ENCODE data around the gene FAM163B. TPM values are rescaled to one million over a fixed set of nuclear protein-coding genes. Genes with fewer than 3 reads are reported as not detected.
"Not testable (repeated sequence)": the region's sequence is repeated elsewhere in the genome, so short reads cannot be mapped to it uniquely, and the experiment has no call there.

Gene FAM163B
- total RNA-seq, 1 donor from 2014 or later, result not detected

DNA sequence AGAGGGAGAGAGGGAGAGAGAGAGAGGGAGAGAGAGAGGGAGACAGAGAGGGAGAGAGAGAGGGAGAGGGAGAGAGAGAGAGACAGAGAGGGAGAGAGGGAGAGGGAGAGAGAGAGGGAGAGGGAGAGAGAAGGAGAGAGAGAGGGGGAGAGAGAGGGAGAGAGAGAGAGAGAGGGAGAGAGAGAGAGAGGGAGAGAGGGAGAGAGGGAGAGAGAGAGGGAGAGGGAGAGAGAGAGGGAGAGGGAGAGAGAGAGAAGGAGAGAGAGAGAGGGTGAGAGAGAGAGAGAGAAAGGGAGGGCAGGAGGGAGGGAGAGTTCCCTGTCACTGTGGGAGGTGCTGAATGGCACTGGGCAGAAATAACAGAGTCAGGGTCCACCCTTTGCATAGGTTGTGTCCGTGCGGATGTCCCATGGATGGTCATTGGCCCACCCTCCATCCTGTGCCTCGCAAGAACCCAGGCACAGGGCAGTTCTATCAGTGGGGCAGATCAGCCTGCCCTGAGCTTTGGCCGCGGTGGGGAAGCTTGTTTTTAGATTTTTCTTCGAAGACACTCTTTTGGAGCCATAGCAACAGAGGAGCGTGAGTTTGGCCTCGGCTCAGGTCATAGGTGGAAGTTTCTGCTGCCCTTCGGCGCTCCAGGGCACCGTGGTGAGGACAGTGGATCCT is 44.6 kb downstream of the FAM163B start:
- Mint-ChIP-seq H3K27me3 (ENCODE audit: low read depth, unreplicated experiment) (peaks cover 36% of the 10 kb centered on the region), H3K9me3 (ENCODE audit: unreplicated experiment) (no peaks in the 10 kb centered on the region), H3K4me1 (ENCODE audit: low read depth, unreplicated experiment) (peaks cover 10% of the 10 kb centered on the region), H3K36me3 (ENCODE audit: low read depth, unreplicated experiment) (no peaks in the 10 kb centered on the region), H3K27ac (ENCODE audit: unreplicated experiment) (no peak overlapping the region), H3K4me3 (ENCODE audit: unreplicated experiment) (no peak overlapping the region)
- H3K9ac ChIP-seq (ENCODE audit: low read length), result no peak overlapping the region
- H4K20me1 ChIP-seq (ENCODE audit: insufficient read depth, low read length), result no peaks in the 10 kb centered on the region
- no peak for TF ChIP-seq EZH2 (IDR thresholded peaks at IDR 0.05; ENCODE audit: insufficient read depth, low read length)
- TF ChIP-seq, protein P1, sequence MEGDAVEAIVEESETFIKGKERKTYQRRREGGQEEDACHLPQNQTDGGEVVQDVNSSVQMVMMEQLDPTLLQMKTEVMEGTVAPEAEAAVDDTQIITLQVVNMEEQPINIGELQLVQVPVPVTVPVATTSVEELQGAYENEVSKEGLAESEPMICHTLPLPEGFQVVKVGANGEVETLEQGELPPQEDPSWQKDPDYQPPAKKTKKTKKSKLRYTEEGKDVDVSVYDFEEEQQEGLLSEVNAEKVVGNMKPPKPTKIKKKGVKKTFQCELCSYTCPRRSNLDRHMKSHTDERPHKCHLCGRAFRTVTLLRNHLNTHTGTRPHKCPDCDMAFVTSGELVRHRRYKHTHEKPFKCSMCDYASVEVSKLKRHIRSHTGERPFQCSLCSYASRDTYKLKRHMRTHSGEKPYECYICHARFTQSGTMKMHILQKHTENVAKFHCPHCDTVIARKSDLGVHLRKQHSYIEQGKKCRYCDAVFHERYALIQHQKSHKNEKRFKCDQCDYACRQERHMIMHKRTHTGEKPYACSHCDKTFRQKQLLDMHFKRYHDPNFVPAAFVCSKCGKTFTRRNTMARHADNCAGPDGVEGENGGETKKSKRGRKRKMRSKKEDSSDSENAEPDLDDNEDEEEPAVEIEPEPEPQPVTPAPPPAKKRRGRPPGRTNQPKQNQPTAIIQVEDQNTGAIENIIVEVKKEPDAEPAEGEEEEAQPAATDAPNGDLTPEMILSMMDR (IDR thresholded peaks at IDR 0.05; ENCODE audit: insufficient read depth, low read depth, low read length), result no peak
- H3K4me2 ChIP-seq (ENCODE audit: low read length), result no peak overlapping the region
- peaks cover 6% of the 10 kb centered on the region for H3K4me1 ChIP-seq (ENCODE audit: insufficient read depth, low read length)
- no peak for DNase-seq (ENCODE audit: low read depth)
- no peak overlapping the region for H3K4me3 ChIP-seq (ENCODE audit: insufficient read depth, low read depth, low read length)
- FAIRE-seq, result no peak
- no peaks in the 10 kb centered on the region for H3K36me3 ChIP-seq (ENCODE audit: insufficient read depth, low read length)
- H3K79me2 ChIP-seq (ENCODE audit: insufficient read depth, low read length), result no peaks in the 10 kb centered on the region
- H3K27ac ChIP-seq (ENCODE audit: low read depth, low read length), result no peak overlapping the region
- no peaks in the 10 kb centered on the region for H3K9me3 ChIP-seq (ENCODE audit: insufficient read depth, low read depth, low read length)
- H2AFZ ChIP-seq (ENCODE audit: low read depth, low read length), result no peak overlapping the region
- H3K27me3 ChIP-seq (ENCODE audit: insufficient read depth, low read length), result peaks cover 8% of the 10 kb centered on the region

DNA sequence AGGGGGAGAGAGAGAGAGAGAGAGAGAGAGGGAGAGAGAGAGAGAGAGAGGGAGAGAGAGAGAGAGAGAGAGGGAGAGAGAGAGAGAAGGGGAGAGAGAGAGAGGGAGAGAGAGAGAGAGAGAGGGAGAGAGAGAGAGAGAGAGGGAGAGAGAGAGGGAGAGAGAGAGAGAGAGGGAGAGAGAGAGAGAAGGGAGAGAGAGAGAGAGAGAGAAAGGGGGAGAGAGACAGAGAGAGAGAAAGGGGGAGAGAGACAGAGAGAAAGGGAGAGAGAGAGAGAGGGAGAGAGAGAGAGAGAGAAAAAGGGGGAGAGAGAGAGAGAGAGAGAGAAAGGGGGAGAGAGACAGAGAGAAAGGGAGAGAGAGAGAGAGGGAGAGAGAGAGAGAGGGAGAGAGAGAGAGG is 45.4 kb downstream of the FAM163B start:
- H3K36me3 ChIP-seq (ENCODE audit: insufficient read depth, low read length); H3K4me1 ChIP-seq (ENCODE audit: insufficient read depth, low read length); H3K79me2 ChIP-seq (ENCODE audit: insufficient read depth, low read length); H3K4me3 ChIP-seq (ENCODE audit: insufficient read depth, low read depth, low read length); FAIRE-seq; H3K36me3 Mint-ChIP-seq (ENCODE audit: low read depth, unreplicated experiment); H3K27ac ChIP-seq (ENCODE audit: low read depth, low read length); H3K9ac ChIP-seq (ENCODE audit: low read length); H3K27ac Mint-ChIP-seq (ENCODE audit: unreplicated experiment); H2AFZ ChIP-seq (ENCODE audit: low read depth, low read length); H3K27me3 ChIP-seq (ENCODE audit: insufficient read depth, low read length); H3K9me3 ChIP-seq (ENCODE audit: insufficient read depth, low read depth, low read length); H3K4me3 Mint-ChIP-seq (ENCODE audit: unreplicated experiment); H4K20me1 ChIP-seq (ENCODE audit: insufficient read depth, low read length); H3K9me3 Mint-ChIP-seq (ENCODE audit: unreplicated experiment); H3K4me2 ChIP-seq (ENCODE audit: low read length); DNase-seq (ENCODE audit: low read depth): not testable (repeated sequence)
- Mint-ChIP-seq H3K27me3 (ENCODE audit: low read depth, unreplicated experiment) (peaks cover 31% of the 10 kb centered on the region), H3K4me1 (ENCODE audit: low read depth, unreplicated experiment) (peaks cover 14% of the 10 kb centered on the region)

DNA sequence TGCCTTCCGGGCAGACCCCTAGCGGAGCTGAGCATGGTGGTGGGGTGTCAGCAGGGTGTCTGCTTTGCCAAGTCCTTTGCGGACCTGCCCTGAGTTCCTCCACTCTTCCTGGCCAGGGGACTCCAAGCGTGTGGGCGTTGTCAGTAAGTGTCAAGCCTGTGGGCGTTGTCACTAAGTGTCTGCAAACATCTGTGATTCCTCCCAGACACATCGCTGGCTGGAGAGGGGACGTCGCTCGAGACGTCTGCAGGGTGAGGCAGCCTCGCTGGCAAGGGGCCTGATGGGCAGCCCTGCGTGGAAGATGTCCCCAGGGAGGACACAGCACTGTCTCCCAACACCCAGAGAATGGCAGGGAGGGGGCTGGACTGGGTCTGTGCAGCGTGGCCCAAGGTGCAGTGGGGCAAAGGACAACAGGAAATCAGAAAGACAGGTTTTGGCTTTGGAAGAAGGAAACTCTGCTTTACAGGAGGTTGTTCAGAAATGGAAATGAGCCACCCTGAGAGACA is 45.8 kb downstream of the FAM163B start:
- H3K4me1 ChIP-seq (ENCODE audit: insufficient read depth, low read length), result peaks cover 14% of the 10 kb centered on the region

More for the DNA sequence above, 45.8 kb downstream of the FAM163B start:
- no peak overlapping the region for H3K27ac ChIP-seq (ENCODE audit: low read depth, low read length)
- H3K4me1 Mint-ChIP-seq (ENCODE audit: low read depth, unreplicated experiment), result peaks cover 18% of the 10 kb centered on the region
- FAIRE-seq (no peak), DNase-seq (ENCODE audit: low read depth) (no peak)
- no peaks in the 10 kb centered on the region for H3K36me3 Mint-ChIP-seq (ENCODE audit: low read depth, unreplicated experiment)
- no peaks in the 10 kb centered on the region for H3K9me3 Mint-ChIP-seq (ENCODE audit: unreplicated experiment)
- no peak overlapping the region for H3K4me3 Mint-ChIP-seq (ENCODE audit: unreplicated experiment)
- H3K4me3 ChIP-seq (ENCODE audit: insufficient read depth, low read depth, low read length), result no peak overlapping the region
- peaks cover 5% of the 10 kb centered on the region for H3K27me3 ChIP-seq (ENCODE audit: insufficient read depth, low read length)
- no peak for TF ChIP-seq EZH2 (IDR thresholded peaks at IDR 0.05; ENCODE audit: insufficient read depth, low read length)
- TF ChIP-seq, protein P1 (IDR thresholded peaks at IDR 0.05; ENCODE audit: insufficient read depth, low read depth, low read length), result no peak
- H3K9ac ChIP-seq (ENCODE audit: low read length), result no peak overlapping the region
- H3K27me3 Mint-ChIP-seq (ENCODE audit: low read depth, unreplicated experiment), result peaks cover 29% of the 10 kb centered on the region
- H3K4me2 ChIP-seq (ENCODE audit: low read length), result peak overlapping the region; percentile 11
- H2AFZ ChIP-seq (ENCODE audit: low read depth, low read length), result no peak overlapping the region
- H3K79me2 ChIP-seq (ENCODE audit: insufficient read depth, low read length), result no peaks in the 10 kb centered on the region
- no peaks in the 10 kb centered on the region for H3K9me3 ChIP-seq (ENCODE audit: insufficient read depth, low read depth, low read length)
- no peaks in the 10 kb centered on the region for H4K20me1 ChIP-seq (ENCODE audit: insufficient read depth, low read length)
- H3K27ac Mint-ChIP-seq (ENCODE audit: unreplicated experiment), result no peak overlapping the region
- no peaks in the 10 kb centered on the region for H3K36me3 ChIP-seq (ENCODE audit: insufficient read depth, low read length)
